HPDE6-E6E7 (cell line): ENCODE measurements around the gene DCTN1.
"Not testable (repeated sequence)": the region's sequence is repeated elsewhere in the genome, so short reads cannot be mapped to it uniquely, and the experiment has no call there.

ENCODE experiments used
- DNase-seq: peaks from one replicate; pipeline ENCODE4 v3.0.0; 2011; ENCODE audit warnings: missing footprints; ENCODE audit errors: extremely low spot score

Gene DCTN1

GRCh38 chr2:74379851-74380789, at the start of gene DCTN1:
TSS of gene DCTN1 (minus strand) at chr2:74380311. CDS start at chr2:74380037, 274 bp downstream.
- peak; percentile 53 for DNase-seq

- no peak for DNase-seq
Observed at GRCh38 chr2:74428675-74429074, 48.6 kb upstream of the DCTN1 start.

- DNase-seq = no peak
Observed at GRCh38 chr2:74427551-74427950, 47.4 kb upstream of the DCTN1 start.

GRCh38 chr2:74426181-74426758, 46.2 kb upstream of the DCTN1 start:
- no peak for DNase-seq

GRCh38 chr2:74425523-74425922, 45.4 kb upstream of the DCTN1 start:
- peak; percentile 97 for DNase-seq

GRCh38 chr2:74424995-74425406, 44.9 kb upstream of the DCTN1 start:
- DNase-seq = no peak

GRCh38 chr2:74424139-74424992, 44.3 kb upstream of the DCTN1 start:
- DNase-seq = no peak

GRCh38 chr2:74423231-74424095, 43.4 kb upstream of the DCTN1 start:
- no peak for DNase-seq

- peak; percentile 60 for DNase-seq
Observed at GRCh38 chr2:74421221-74421870, 41.2 kb upstream of the DCTN1 start, which contains the start of the genes C2orf81 and WDR54. TSS of gene C2orf81 (minus strand) at chr2:74421619. CDS start at chr2:74421560, 59 bp downstream. TSS of gene WDR54 (plus strand) at chr2:74421730. CDS start at chr2:74422154, 424 bp downstream.

GRCh38 chr2:74420443-74421103, 40.5 kb upstream of the DCTN1 start:
- DNase-seq = not testable (repeated sequence)

GRCh38 chr2:74420006-74420405, 39.9 kb upstream of the DCTN1 start:
- no peak for DNase-seq

- DNase-seq = no peak
Observed at GRCh38 chr2:74419345-74419744, 39.2 kb upstream of the DCTN1 start.

- no peak for DNase-seq
Observed at GRCh38 chr2:74418312-74418711, 38.2 kb upstream of the DCTN1 start.

- DNase-seq = no peak
Observed at GRCh38 chr2:74417763-74418162, 37.7 kb upstream of the DCTN1 start.

- no peak for DNase-seq
Observed at GRCh38 chr2:74417197-74417596, 37.1 kb upstream of the DCTN1 start.

- no peak for DNase-seq
Observed at GRCh38 chr2:74416778-74417177, 36.7 kb upstream of the DCTN1 start.

- DNase-seq = no peak
Observed at GRCh38 chr2:74415762-74416395, 35.8 kb upstream of the DCTN1 start.

GRCh38 chr2:74414881-74415761, 35.0 kb upstream of the DCTN1 start:
- DNase-seq = no peak
